ENCODE measurements around the gene FOXO3.

The FOXO3 gene

DNA sequence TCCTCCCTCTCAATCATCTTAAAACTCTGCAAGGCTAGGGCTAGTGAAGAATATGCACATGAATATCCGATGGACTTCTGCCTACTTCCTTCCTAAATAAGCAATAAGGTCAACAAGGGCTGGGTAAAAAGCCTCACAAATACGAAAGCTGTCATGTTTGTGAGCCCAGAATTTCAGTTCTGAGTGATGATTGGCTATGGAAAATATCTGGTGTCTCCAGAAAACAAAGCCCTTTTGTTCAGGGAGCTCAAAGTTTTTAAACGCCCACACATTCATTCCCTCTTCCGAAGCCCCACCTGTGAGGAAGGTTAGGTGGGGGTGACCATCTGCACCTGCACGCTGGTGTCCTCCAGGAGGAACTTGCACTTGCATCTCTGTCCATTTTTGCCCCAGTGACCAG lies 160.6 kb downstream of the FOXO3 start:
- no peaks in the 10 kb centered on the region for H3K9me3 ChIP-seq
- no peak overlapping the region for H3K4me3 ChIP-seq (ENCODE audit: low read depth in 1 of 2, low read length in 1 of 2)
- TF ChIP-seq, protein P1, sequence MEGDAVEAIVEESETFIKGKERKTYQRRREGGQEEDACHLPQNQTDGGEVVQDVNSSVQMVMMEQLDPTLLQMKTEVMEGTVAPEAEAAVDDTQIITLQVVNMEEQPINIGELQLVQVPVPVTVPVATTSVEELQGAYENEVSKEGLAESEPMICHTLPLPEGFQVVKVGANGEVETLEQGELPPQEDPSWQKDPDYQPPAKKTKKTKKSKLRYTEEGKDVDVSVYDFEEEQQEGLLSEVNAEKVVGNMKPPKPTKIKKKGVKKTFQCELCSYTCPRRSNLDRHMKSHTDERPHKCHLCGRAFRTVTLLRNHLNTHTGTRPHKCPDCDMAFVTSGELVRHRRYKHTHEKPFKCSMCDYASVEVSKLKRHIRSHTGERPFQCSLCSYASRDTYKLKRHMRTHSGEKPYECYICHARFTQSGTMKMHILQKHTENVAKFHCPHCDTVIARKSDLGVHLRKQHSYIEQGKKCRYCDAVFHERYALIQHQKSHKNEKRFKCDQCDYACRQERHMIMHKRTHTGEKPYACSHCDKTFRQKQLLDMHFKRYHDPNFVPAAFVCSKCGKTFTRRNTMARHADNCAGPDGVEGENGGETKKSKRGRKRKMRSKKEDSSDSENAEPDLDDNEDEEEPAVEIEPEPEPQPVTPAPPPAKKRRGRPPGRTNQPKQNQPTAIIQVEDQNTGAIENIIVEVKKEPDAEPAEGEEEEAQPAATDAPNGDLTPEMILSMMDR (IDR thresholded peaks at IDR 0.05), result no peak
- peak overlapping the region; percentile 73 for H3K27ac ChIP-seq
- H3K27me3 ChIP-seq, result no peaks in the 10 kb centered on the region
- H3K36me3 ChIP-seq, result no peaks in the 10 kb centered on the region
- H3K4me1 ChIP-seq (ENCODE audit: control insufficient read depth in 1 of 2, insufficient read depth in 1 of 2, low read depth in 1 of 2, low read length in 1 of 2), result peaks cover 19 to 27% of the 10 kb centered on the region in 2 experiments

DNA sequence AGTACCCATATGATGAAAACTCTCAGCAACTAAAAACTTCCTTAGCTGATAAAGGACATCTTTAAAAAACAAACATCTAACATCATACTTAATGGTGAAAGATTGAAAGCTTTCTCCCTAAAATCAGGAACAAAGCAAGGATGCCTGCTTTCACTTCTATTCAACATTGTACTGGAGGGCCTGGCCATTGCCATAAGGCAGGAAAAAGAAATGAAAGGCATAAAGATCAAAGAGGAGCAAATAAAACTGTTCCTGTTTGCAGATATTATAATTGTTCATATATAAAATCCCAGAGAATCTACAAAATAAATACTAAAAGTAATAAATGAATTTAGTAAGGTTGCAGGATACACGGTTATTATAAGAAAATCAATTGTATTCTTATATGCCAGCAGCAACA lies 162.9 kb downstream of the FOXO3 start:
- peaks cover 19 to 27% of the 10 kb centered on the region in 2 experiments for H3K4me1 ChIP-seq (ENCODE audit: control insufficient read depth in 1 of 2, insufficient read depth in 1 of 2, low read depth in 1 of 2, low read length in 1 of 2)
- H3K4me3 ChIP-seq (ENCODE audit: low read depth in 1 of 2, low read length in 1 of 2), result no peak overlapping the region
- TF ChIP-seq, protein P1 (IDR thresholded peaks at IDR 0.05), result no peak
- H3K36me3 ChIP-seq, result no peaks in the 10 kb centered on the region
- no peaks in the 10 kb centered on the region for H3K27me3 ChIP-seq
- no peaks in the 10 kb centered on the region for H3K9me3 ChIP-seq
- H3K27ac ChIP-seq, result no peak overlapping the region

DNA sequence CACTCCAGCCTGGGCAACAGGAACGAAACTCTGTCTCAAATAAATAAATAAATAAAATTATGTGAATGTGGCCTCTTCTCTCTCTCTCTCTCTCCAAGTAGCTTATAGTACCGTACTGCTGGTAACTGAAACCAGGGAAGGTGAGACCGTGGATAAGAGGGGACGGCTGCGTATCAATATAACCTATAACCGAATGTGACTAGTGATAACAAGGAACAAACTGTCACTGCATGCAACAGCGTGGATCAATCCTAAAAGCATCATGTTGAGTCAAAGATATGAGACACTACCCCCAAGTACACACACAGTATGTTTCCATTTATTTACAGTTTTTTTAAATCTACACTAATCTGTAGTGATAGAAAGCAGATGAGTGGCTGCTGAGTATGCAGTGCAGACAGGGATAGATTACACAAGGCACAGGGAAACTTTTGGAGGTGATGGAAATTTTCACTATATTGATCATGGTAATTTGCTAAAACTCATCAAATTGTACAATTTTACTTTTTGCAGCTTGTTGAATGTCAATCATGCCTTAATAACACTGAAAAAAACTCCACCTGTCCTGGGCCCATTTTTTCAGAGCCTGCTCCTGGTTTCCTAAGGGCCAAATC lies 166.1 kb downstream of the FOXO3 start:
- Histone ChIP-seq H3K36me3 (no peaks in the 10 kb centered on the region), H3K27ac (no peak overlapping the region), H3K4me3 (ENCODE audit: low read depth in 1 of 2, low read length in 1 of 2) (no peak overlapping the region), H3K4me1 (ENCODE audit: control insufficient read depth in 1 of 2, insufficient read depth in 1 of 2, low read depth in 1 of 2, low read length in 1 of 2) (peaks cover 1% of the 10 kb centered on the region in 2 experiments), H3K27me3 (peaks cover 6% of the 10 kb centered on the region), H3K9me3 (no peaks in the 10 kb centered on the region)
- TF ChIP-seq, protein P1 (IDR thresholded peaks at IDR 0.05), result no peak

DNA sequence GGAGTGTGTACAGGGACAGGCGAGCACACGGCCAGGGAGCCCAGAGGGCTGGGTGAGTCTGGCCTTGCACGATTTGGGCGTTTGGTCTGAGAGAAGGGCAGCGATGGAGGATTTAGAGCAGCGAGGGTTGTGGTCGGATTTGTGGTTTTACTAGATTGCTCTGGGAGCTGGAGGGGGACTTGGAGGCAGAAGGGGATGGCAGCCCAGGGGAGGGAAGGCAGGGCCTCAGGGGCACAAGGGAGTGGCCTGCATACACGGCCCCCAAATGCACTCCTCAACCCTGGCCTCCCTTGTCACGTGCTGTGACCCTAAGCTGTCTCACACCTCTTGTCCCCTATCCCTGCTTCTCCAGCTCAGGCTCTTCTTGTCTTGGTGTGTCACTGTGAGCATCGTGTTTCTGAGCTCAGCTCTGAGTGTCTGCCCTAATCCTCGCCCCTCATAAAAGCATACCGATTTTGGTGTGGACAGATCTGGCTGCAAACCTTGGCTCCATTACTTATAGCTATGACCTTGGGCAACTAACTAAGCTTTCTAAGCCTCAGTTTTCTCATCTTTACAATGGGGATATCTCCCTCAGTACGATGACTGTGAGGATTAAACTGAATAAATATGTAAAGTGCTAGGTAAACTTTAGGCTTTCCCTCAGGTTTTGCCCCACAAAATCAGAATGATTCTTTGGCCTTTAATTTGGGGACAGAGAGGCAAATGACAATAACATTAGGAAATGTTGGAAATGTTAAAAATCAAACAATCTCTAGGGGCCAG lies 167.4 kb downstream of the FOXO3 start:
- Histone ChIP-seq H3K27me3 (peaks cover 6% of the 10 kb centered on the region), H3K4me3 (ENCODE audit: low read depth in 1 of 2, low read length in 1 of 2) (no peak overlapping the region), H3K9me3 (no peaks in the 10 kb centered on the region), H3K36me3 (no peaks in the 10 kb centered on the region), H3K27ac (no peak overlapping the region), H3K4me1 (ENCODE audit: control insufficient read depth in 1 of 2, insufficient read depth in 1 of 2, low read depth in 1 of 2, low read length in 1 of 2) (no peaks in the 10 kb centered on the region)
- TF ChIP-seq, protein P1 (IDR thresholded peaks at IDR 0.05), result no peak

DNA sequence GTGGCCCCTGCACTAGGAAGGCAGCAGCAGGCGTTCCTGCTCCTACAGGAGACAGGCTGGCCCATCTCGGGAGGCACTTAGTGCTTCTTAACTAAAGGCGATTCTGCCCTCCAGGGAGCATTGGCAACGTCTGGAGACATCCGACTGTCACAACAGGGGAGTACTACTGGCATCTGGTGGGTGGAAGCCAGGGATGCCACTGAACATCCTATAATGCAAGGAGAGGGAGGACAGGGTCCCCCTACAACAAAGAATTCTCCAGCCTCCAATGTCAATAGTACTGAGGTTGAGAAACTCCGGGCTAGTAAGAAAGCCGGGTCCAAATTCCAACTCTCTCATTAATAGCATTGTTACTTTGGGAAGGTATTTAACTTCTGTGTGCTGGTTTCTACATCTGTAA lies 168.1 kb downstream of the FOXO3 start:
- Histone ChIP-seq H3K36me3 (no peaks in the 10 kb centered on the region), H3K4me3 (ENCODE audit: low read depth in 1 of 2, low read length in 1 of 2) (no peak overlapping the region), H3K27ac (no peak overlapping the region), H3K4me1 (ENCODE audit: control insufficient read depth in 1 of 2, insufficient read depth in 1 of 2, low read depth in 1 of 2, low read length in 1 of 2) (no peaks in the 10 kb centered on the region), H3K9me3 (no peaks in the 10 kb centered on the region), H3K27me3 (peaks cover 6% of the 10 kb centered on the region)
- TF ChIP-seq, protein P1 (IDR thresholded peaks at IDR 0.05), result no peak

Data from neutrophil (primary cell).